Ishikawa (cell line): ENCODE results near the gene POMT2.

Experiments used
- CEBPB ChIP-seq: IDR thresholded peaks from 2 replicates; pipeline ENCODE4 v1.6.1; 2012
- CREB1 ChIP-seq: IDR thresholded peaks from 2 replicates; pipeline ENCODE4 v1.6.1; 2012; ENCODE audit warnings: low read depth
- EP300 ChIP-seq: IDR thresholded peaks from 2 replicates; pipeline ENCODE4 v1.6.1; 2012; ENCODE audit warnings: borderline replicate concordance
- FOXM1 ChIP-seq: IDR thresholded peaks from 2 replicates; pipeline ENCODE4 v1.6.1; 2012; ENCODE audit warnings: low read depth, borderline replicate concordance
- REST ChIP-seq: IDR thresholded peaks from 2 replicates; pipeline ENCODE4 v1.6.1; 2012; ENCODE audit warnings: low read depth, mild to moderate bottlenecking
- TAF1 ChIP-seq: IDR thresholded peaks from 2 replicates; pipeline ENCODE4 v1.6.1; 2012; ENCODE audit warnings: low read depth, mild to moderate bottlenecking
- YY1 ChIP-seq: IDR thresholded peaks from 2 replicates; pipeline ENCODE4 v1.6.1; 2012; ENCODE audit warnings: low read depth

GRCh38 chr14:77356899-77357298 is 36.2 kb upstream of the POMT2 start:
- TF ChIP-seq YY1 = no peak
- no peak for TF ChIP-seq CEBPB
- TF ChIP-seq EP300 = no peak
- no peak for TF ChIP-seq TAF1
- no peak for TF ChIP-seq CREB1
- TF ChIP-seq FOXM1 = no peak
- no peak for TF ChIP-seq REST
